DLD1 (cell line): ENCODE measurements around the gene KDM4E.
"Not testable (repeated sequence)": the region's sequence is repeated elsewhere in the genome, so short reads cannot be mapped to it uniquely, and the experiment has no call there.

ENCODE experiments used
- in situ Hi-C: cut with HindIII; loops from 2 replicates; pipeline ENCODE4 v1.10.0; 2017; ENCODE audit warnings: low sequenced_read_pairs

KDM4E gene

GRCh38 chr11:95049122-95049521 is 24.1 kb downstream of the KDM4E start, which contains the start of gene KDM4F:
Gene KDM4F, plus strand, starts transcription at chr11:95049422.
- in situ Hi-C loops, result not testable (repeated sequence)

DNA sequence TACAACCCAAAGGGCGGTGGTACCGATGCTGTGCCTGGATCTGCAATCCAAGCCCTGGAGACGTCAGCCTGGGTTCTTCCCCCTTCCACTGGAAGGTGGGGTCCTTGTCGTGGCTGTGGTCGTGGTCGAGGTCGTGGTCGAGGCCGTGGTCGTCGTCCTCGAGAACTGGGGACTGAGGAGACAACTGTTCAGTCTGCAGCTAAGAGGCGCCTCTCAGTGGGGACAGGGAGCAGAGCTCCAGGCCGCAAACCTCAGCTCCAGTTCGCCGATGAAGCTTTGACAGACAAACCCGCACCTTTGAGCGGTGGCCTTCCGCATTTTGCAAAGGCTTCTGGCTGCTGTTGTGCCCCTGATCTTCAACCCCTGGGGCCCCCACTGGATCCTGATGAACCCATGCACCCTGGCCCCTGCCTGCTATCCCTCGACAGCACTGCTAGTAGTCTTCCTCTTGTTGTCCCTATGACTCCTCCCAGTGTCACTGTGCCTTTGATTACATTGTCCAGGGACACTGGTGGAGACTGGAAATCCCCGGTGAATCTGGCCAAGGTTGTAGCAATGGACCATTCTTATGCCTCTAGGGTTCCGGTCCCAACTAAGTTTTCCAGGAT is 25.6 kb downstream of the KDM4E start:
- in situ Hi-C loops, result no loop called here

GRCh38 chr11:95054356-95054755 is 29.3 kb downstream of the KDM4E start:
- in situ Hi-C loops, result no loop called here

DNA sequence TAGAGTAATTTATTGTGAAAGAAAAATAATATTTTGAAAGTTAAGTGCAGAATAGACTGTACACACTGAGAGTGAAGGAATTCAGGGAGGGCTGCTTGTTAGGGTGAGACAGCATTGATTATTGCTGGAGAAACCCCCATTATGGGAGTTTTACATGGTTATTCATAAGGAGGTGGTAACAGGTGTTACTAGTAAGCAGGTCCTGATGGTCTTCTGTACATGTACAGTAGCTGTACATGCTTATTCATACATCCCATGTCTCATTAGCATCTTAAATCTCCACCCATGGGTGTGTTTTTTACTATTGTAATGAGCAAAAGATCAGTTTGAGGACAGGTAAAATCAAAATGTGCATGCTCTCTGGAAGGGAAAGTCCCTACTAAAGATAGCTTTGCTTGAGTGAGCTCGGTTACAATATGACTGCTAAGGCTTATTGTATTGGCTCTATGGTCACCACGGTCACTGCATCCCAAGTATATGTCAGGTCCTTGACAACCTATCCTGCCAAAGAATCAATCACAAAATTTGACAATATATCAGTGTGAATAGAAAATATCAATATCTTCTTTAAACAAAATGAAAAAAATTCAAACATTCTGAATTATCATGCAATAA is 30.3 kb downstream of the KDM4E start:
- in situ Hi-C loops, result no loop called here

DNA sequence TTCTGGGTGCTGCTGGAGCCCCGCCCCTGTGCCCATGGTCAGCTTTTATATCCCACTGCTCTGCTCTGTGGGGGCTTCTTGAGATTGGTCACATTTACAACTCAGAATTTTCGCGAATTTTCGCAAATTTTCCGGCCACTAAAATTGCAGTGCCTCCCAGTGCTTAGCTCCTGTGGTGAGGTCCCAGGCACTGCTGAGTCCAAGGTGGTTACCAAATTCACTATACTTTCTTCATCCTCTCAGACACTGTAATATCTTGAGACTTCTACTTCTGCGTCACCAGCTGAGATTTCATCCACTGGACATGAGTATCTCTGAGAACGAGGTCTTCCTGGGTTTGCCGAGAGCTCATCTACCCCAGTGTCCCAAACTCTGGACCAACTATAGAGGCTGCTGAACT is 32.9 kb downstream of the KDM4E start:
- in situ Hi-C loops, result no loop called here

DNA sequence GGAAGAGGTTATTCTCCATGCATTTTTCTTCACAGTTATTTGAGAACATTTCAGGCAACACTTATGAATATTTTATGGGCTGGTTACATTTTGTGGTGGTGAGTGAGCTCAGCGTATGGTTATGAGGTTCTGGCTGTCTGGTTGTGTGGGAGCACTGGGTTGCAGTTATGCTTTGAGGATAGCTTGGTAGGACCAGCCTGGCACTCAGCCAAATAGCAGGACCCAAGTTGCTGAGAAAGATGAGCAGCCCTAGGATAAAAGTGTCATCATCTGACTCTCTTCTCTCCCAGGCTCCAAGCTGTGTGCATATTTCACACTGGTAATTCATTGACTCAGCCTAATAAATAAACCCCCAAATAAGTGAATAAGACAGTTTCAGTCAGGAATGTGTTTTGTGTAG is 33.6 kb downstream of the KDM4E start:
- in situ Hi-C loops, result no loop called here

- in situ Hi-C loops, result no loop called here
Observed at GRCh38 chr11:95059046-95059445, 34.0 kb downstream of the KDM4E start.

GRCh38 chr11:95065336-95065735 is 40.3 kb downstream of the KDM4E start:
- in situ Hi-C loops, result no loop called here

DNA sequence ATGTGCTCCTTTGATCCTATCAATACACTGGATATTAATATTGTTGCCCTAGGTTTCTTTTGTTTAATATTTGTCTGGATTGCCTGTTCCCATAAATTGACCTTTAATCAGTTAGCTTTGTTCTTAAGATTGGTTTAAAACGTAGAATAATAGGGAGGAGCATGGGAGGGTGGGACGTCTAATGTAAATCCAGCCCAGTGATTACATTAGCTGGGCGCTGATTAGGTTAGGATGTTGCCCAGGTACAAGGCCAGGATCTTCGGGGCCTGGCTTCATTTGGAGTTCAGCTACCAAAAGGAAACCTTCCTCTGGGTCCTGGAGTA is 41.6 kb downstream of the KDM4E start, which contains the start of gene SRSF8:
Gene SRSF8 (plus strand): TSS at position 204 of the 323 bp plus-strand sequence. CDS start 308 bp downstream, outside the sequence.
- in situ Hi-C loops, result no loop called here

GRCh38 chr11:95067039-95067840 is 42.2 kb downstream of the KDM4E start:
- in situ Hi-C loops, result no loop called here

- in situ Hi-C loops, result no loop called here
Observed at GRCh38 chr11:95067841-95068219, 42.8 kb downstream of the KDM4E start.

GRCh38 chr11:95068549-95068948 is 43.5 kb downstream of the KDM4E start:
- in situ Hi-C loops, result no loop called here

DNA sequence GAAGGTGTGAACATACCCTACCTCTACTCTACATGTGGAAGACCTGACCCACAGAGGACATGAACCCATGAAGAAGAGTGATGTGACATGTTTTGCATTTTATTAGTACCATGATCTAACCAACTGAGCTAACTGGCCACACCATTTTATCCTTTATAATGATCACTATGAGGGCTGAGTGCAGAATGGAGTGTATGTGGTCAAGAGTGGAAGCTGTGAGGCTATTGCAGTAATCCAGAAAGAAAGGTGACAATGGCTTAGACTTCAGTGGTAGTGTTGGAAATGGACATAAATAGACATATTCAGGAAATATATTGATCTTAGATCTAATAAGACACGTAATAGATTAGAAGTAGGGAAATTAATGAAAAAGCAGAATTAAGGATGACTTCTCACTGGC is 45.4 kb downstream of the KDM4E start:
- in situ Hi-C loops, result no loop called here

- in situ Hi-C loops, result no loop called here
Observed at GRCh38 chr11:95072948-95073347, 47.9 kb downstream of the KDM4E start.

DNA sequence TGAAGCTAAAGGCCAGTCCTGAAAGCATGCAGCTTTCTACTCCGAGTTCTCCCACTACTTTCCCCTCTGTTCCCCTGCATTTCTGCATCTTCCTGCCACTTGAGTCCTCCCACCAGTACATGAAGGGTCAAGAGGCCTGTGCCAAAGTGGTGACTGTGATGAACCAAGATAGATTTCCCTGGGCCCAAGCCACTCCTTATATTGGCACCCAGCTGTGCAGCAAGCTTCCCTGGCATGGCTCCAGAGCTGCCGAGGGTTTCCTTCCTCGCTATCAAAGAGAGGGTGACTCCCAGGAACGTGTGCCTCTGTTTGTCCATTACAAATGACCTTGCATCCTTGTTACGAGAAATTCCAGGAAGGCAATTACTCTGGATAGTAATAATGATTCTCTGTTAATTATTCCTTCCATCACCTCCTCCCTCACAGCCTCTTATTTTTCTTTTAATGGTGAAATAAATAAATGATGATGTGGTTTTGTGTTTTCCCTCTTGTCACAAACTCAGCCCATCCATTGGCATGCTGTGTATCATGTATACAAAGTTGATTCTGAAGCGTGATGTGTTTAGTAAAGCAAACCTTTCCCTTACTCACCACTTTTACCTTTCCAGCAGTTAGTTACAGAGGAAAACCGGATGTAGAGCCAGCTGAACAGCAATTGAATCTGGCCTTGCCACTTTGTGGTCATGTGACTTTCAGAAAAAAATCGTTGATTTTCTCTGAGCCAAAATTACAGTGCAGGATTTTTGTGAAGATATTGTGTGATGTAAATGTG is 49.9 kb downstream of the KDM4E start:
- in situ Hi-C loops, result no loop called here

- in situ Hi-C loops, result no loop called here
Observed at GRCh38 chr11:95076416-95076815, 51.4 kb downstream of the KDM4E start.

- in situ Hi-C loops, result no loop called here
Observed at GRCh38 chr11:95076981-95077380, 51.9 kb downstream of the KDM4E start.
